Measurements from ENCODE around the gene MCM9. TPM values are rescaled to one million over a fixed set of nuclear protein-coding genes. Genes with fewer than 3 reads are reported as not detected.

MCM9 gene
- total and polyA plus RNA-seq, 2 experiments from 2014 or later, result 11.1 to 13.5 TPM

- Histone ChIP-seq H3K9me3 (ENCODE audit: low read depth) (no peaks in the 10 kb centered on the region), H3K27me3 (no peaks in the 10 kb centered on the region), H3K79me2 (no peaks in the 10 kb centered on the region), H3K4me1 (ENCODE audit: insufficient read depth) (peaks cover 20% of the 10 kb centered on the region), H3K9me2 (replicated peaks; ENCODE audit: insufficient read depth) (no peaks in the 10 kb centered on the region), H3K36me3 (replicated peaks; ENCODE audit: insufficient read depth, low read depth) (no peaks in the 10 kb centered on the region), H3K4me3 (no peak overlapping the region), H4K20me1 (ENCODE audit: insufficient read depth, poor library complexity, severe bottlenecking) (no peaks in the 10 kb centered on the region), H3K27ac (peak overlapping the region; percentile 10), H3K4me2 (no peak overlapping the region), H2AFZ (no peak overlapping the region)
- TF ChIP-seq CTCF (IDR thresholded peaks at IDR 0.05; ENCODE audit: poor library complexity), result no peak
- no peak for TF ChIP-seq EZH2 (IDR thresholded peaks at IDR 0.05; ENCODE audit: borderline replicate concordance)
- TF ChIP-seq EZH2phosphoT487 (IDR thresholded peaks at IDR 0.05; ENCODE audit: low read depth, severe bottlenecking, unreplicated experiment), result no peak
- 65% methylated on average over 5 of the region's 5 CpGs for WGBS (ENCODE audit: low lambda C conversion rate, missing lambda C conversion rate)
- DNase-seq (ENCODE audit: low spot score), result no peak
Measured at GRCh38 chr6:118784641-118785164, 150.3 kb downstream of the MCM9 start.

- WGBS (ENCODE audit: low lambda C conversion rate, missing lambda C conversion rate), result 39% methylated on average over 5 of the region's 5 CpGs
- Histone ChIP-seq H3K9me2 (replicated peaks; ENCODE audit: insufficient read depth) (no peaks in the 10 kb centered on the region), H3K27ac (no peak overlapping the region), H3K27me3 (no peaks in the 10 kb centered on the region), H3K4me1 (ENCODE audit: insufficient read depth) (peaks cover 20% of the 10 kb centered on the region), H3K79me2 (no peaks in the 10 kb centered on the region), H3K9me3 (ENCODE audit: low read depth) (no peaks in the 10 kb centered on the region), H2AFZ (no peak overlapping the region), H4K20me1 (ENCODE audit: insufficient read depth, poor library complexity, severe bottlenecking) (no peaks in the 10 kb centered on the region), H3K4me3 (no peak overlapping the region), H3K36me3 (replicated peaks; ENCODE audit: insufficient read depth, low read depth) (no peaks in the 10 kb centered on the region), H3K4me2 (peak overlapping the region; percentile 30)
- no peak for DNase-seq (ENCODE audit: low spot score)
- no peak for TF ChIP-seq EZH2phosphoT487 (IDR thresholded peaks at IDR 0.05; ENCODE audit: low read depth, severe bottlenecking, unreplicated experiment)
- TF ChIP-seq EZH2 (IDR thresholded peaks at IDR 0.05; ENCODE audit: borderline replicate concordance), result no peak
- TF ChIP-seq CTCF (IDR thresholded peaks at IDR 0.05; ENCODE audit: poor library complexity), result no peak
Measured at GRCh38 chr6:118783931-118784550, 150.9 kb downstream of the MCM9 start.

- TF ChIP-seq EZH2phosphoT487 (IDR thresholded peaks at IDR 0.05; ENCODE audit: low read depth, severe bottlenecking, unreplicated experiment), result no peak
- TF ChIP-seq EZH2 (IDR thresholded peaks at IDR 0.05; ENCODE audit: borderline replicate concordance), result no peak
- no peak for TF ChIP-seq CTCF (IDR thresholded peaks at IDR 0.05; ENCODE audit: poor library complexity)
- no peaks in the 10 kb centered on the region for H3K36me3 ChIP-seq (replicated peaks; ENCODE audit: insufficient read depth, low read depth)
- no peak overlapping the region for H3K4me3 ChIP-seq
- H2AFZ ChIP-seq, result no peak overlapping the region
- DNase-seq (ENCODE audit: low spot score), result no peak
- H3K4me1 ChIP-seq (ENCODE audit: insufficient read depth), result peaks cover 20% of the 10 kb centered on the region
- no peak overlapping the region for H3K27ac ChIP-seq
- H3K4me2 ChIP-seq, result no peak overlapping the region
- H4K20me1 ChIP-seq (ENCODE audit: insufficient read depth, poor library complexity, severe bottlenecking), result no peaks in the 10 kb centered on the region
- H3K27me3 ChIP-seq, result peaks cover 2% of the 10 kb centered on the region
- no peaks in the 10 kb centered on the region for H3K9me2 ChIP-seq (replicated peaks; ENCODE audit: insufficient read depth)
- H3K79me2 ChIP-seq, result no peaks in the 10 kb centered on the region
- no peaks in the 10 kb centered on the region for H3K9me3 ChIP-seq (ENCODE audit: low read depth)
- WGBS (ENCODE audit: low lambda C conversion rate, missing lambda C conversion rate), result 82% methylated on average over 3 of the region's 3 CpGs
Measured at GRCh38 chr6:118782651-118783050, 152.3 kb downstream of the MCM9 start.
